NCI-H1417 (cell line): ENCODE data around the gene MRAP.
"Not testable (repeated sequence)": the region's sequence is repeated elsewhere in the genome, so short reads cannot be mapped to it uniquely, and the experiment has no call there.

Source experiments
- DNase-seq, 3 experiments: peaks; one replicate each; lab custom pipeline; 2025; lab: John Stamatoyannopoulos, UW

The MRAP gene

DNA sequence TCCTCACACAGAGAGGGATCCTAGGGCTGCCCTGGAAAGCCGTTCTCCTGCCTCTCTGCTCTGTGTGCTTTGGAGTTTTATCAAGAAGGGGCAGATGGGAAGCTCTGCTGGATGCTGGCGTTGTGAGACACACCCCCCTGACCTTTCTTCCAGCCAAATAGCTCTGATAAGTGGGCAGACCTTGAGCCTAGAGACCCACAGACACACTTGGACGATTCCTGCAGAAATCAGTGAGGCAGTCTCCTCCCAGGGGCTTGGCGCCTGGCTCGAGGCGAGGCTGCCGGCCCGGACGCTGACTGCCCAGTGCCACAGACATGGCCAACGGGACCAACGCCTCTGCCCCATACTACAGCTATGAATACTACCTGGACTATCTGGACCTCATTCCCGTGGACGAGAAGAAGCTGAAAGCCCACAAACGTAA, at the start of gene MRAP:
TSS of gene MRAP (plus strand) at position 198 of the 424 bp plus-strand sequence. CDS start at position 315, 117 bp downstream.
- DNase-seq, result no peak

DNA sequence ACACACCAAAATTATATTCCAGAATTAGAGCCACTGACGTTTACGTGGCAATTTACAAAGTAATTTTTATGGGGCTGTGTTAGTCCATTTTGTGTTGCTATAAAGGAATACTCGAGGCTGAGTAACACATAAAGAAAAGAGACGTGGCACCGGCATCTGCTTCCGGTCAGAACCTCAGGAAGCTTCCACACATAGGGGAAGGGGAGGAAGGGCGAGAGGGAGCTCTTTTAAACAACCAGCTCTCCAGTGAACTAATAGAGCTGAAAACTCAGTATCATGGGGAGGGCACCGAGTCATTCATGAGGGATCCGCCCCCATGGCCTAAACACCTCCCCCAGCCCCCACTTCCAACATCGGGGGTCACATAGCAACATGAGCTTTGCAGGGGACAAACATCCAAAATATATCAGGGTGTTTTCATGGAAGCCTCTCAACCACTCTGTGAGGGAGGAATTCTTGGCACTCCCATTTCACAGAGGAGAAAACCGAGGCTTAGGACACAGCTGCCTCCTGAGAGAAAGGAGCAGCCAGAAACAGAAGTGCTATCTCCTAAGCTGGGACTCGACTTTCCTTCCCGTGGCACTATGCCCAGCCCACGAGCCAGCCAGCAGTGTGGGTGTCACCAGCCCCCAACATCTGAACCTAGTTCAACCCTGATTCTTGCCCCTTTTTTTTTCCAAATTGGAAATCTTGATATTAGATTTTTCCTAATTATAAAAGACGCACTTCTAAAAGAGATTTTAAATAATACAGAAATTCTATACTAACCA, 49.0 kb upstream of the MRAP start:
- DNase-seq, result no peak

GRCh38 chr21:32252136-32252535, 46.5 kb upstream of the MRAP start:
- DNase-seq, result no peak

GRCh38 chr21:32253215-32253641, 45.4 kb upstream of the MRAP start:
- no peak for DNase-seq

GRCh38 chr21:32256251-32256650, 42.4 kb upstream of the MRAP start:
- DNase-seq, result peak in 1 of 3 experiments; percentile 45

DNA sequence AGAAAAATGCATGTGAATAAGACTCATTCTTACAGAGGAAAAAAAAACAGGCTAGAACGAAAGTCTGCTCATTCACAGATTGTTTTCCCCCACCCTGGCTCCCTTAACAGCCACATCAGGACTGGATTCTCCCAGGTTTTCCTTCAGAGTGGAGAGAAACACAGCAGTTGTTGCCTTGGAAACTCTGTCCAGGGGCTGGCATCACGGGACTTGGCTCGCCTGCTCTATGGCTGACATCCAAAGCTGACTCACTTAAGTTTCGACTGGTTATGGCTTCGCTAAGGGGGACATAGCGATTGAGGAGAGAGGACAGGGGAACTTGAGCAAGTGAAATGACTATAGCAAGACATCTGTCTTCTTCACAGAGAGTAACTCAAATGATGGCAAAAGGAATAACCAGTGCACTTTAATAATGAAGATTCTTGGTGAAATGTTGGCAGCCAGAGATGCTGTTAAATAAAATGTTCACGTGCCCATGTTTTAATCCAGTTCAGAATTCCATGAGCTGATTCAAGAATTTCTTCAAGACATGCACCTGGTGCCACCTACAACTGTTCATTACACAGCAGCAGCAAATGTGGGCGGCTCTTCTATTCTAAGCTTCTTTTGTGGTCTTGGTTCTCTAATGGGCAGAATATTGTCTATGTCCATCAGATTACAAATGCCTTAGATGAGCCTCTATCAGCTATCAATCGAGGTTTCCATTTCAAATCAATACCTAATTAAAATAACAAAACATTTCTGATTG, 41.6 kb upstream of the MRAP start:
- peak; percentile 13 to 86 (median 42) for DNase-seq

DNA sequence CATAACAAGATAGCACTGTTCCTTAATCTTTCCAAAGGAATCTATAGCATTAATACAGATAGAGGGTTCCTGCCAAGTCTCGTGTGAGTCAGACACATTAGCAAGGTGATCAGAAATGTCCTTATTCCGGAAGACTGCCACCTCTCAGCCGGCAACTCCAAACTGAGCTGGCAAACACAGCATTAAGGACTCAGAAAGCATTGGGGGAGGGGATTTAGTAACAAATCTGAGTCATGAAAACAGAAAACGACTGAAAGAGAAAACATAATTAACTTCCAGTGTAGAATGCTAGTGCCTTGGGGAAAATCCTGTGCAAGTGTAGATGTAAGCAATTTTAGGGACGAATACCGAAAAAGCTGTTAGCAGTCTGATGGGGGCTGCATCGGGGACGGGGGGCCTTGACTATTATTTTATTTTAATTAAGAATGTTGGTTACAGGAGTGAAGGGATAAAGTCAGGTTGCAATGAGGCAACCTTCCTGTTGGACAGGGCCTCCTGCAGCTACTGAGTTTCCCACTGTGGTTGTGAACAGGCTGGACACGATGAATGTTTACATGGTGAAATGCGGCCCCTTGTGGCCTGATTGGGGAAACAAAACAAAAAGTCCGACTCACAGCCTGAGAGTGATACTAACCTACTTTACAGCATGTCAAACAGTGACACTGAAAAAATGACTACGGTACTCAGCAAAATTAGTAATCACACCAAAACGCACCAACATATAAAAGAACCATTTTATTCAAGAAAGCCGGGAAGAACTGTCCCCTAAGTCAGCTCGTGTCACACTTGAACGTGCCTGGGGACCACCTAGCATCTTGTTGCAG, 40.5 kb upstream of the MRAP start:
- DNase-seq, result peak; percentile 74 to 94 (median 82)

GRCh38 chr21:32258786-32259048, 39.9 kb upstream of the MRAP start:
- DNase-seq, result not testable (repeated sequence)

DNA sequence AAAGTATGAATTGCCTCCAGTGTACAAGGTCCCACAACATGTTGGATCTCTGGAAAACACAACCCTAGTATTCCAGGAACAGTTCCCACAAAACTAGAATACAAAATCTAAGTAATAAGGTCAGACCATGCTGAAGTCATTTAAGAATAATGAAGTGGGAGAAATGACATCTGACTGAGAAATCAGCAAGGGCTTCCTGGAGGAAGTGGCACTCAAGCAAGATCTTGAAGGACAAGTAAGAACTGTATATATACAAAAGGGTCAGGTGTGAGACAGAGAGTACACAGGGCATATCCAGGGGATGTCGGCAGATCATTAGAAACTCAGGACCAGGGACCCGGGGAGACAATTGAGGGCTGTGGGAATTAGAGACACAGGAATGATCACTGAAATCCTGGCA, 38.5 kb upstream of the MRAP start:
- DNase-seq, result no peak

GRCh38 chr21:32261929-32262328, 36.7 kb upstream of the MRAP start:
- DNase-seq, result no peak

GRCh38 chr21:32265321-32265720, 33.3 kb upstream of the MRAP start:
- not testable (repeated sequence) for DNase-seq

GRCh38 chr21:32270748-32271147, 27.9 kb upstream of the MRAP start:
- DNase-seq, result no peak

DNA sequence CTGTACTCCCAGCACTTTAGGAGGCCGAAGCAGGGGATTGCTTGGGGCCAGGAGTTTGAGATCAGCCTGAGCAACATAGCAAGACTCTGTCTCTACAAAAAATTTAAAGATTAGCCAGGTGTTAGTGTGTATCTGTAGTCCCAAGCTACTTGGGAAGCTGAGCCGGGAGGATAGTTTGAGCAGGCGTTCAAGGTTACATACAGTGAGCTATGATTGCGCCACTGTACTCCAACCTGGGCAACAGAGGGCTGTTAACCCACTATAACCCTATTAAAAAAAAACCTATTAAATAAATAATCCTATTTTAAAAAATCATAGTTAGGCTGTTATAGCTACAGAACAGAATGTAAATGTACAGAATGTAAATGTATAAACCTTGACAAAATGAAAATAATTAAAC, 22.0 kb upstream of the MRAP start:
- DNase-seq, result no peak

GRCh38 chr21:32278103-32278502, 20.6 kb upstream of the MRAP start:
- peak in 1 of 3 experiments; percentile 42 for DNase-seq

DNA sequence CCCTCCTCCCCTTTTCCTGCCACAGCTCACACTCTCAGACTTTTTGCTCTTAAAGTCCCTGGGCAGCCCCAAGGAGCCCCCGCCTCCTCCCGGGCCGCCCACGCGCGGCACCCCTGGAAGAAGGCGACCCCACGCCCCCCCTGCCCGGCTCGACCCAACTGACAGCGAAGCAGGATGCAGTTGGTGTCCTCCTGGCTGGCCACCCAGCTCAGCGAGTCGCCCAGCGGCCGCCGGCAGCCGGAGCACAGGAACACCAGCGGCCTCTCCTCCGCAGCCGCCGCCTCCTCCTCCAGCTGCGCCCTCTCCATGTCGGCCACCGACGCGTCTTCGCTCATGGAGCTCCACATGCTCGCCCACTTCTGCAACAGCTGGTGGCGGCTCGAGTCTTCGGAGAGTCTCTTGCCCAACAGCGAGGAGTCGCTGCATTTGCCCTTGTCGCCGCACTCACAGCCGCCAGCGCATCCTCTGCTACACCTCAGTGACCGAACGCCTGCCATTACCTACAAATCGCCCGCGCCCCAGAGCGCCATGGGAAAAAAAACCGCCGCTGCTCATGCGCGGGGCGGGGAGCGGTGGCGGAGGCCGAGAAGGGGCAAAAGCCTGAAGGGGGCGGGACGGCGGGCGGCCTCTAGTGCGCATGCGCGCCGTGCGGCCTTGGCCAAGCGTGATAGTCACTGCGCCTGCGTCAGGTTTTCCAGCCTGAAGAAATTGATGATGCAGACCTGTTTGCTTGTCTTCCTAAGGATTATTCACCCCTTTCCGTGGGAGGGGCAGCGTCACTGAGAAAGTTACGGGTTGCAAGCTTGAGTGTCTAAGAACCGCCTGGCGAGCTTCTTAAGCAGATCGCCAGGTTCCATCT, 19.9 kb upstream of the MRAP start, which contains the start of gene MIS18A:
TSS of gene MIS18A (minus strand) at position 532 of the 859 bp plus-strand sequence. CDS start at position 497, 35 bp downstream.
- peak; percentile 98 to 99 (median 98) for DNase-seq

GRCh38 chr21:32279377-32279680, 19.3 kb upstream of the MRAP start:
- no peak for DNase-seq

- DNase-seq, result no peak
Measured at GRCh38 chr21:32281531-32281930, 17.1 kb upstream of the MRAP start.

- no peak for DNase-seq
Measured at GRCh38 chr21:32282992-32283391, 15.7 kb upstream of the MRAP start.

GRCh38 chr21:32285476-32285875, 13.2 kb upstream of the MRAP start:
- DNase-seq, result no peak

DNA sequence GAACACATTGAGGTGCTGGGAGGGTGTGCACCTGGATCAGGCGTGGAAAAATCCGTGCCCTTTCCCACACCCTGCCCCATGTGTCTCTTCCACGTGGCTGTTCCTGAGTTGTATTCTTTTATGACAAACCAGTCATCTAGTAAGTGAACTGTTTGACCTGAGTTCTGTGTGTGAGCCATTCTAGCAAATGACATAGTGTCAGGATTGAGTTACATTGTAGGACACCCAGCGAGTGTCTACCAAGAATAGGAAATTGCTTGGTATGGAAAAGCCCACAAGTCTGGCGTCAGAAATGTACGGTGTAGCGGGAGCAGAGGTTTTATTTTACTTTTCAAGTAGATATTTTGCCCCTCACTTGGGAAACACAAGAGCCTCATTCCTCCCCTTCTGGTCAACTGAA, 1.2 kb upstream of the MRAP start:
- no peak for DNase-seq

DNA sequence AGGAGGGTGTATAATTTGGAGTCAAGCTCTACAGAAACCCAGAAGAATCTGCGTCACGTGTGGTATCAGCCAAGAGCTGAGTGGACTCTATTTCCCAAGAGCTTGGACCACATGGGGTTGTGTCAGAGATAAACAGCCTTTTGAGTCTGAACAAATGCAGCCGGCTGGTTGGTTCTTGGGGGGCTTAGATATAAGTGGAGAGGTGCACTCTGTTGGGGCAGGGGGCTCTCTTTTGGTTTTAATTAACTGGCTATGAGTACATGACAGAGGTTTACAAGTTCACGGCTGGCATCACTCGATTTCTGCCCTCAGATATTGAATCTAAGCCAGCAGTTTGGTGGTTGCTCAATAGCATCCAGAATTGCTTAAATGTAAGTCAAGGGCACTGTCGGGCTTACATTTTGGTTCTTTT, 501 bp upstream of the MRAP start:
- no peak for DNase-seq

- DNase-seq, result no peak
Measured at GRCh38 chr21:32299695-32300094, 1.0 kb downstream of the MRAP start.
